ENCODE results near the gene PCAT6. TPM values are rescaled to one million over a fixed set of nuclear protein-coding genes. Genes with fewer than 3 reads are reported as not detected.

PCAT6 gene
- total RNA-seq, 1 donor from 2014 or later: 7.7 TPM

DNA sequence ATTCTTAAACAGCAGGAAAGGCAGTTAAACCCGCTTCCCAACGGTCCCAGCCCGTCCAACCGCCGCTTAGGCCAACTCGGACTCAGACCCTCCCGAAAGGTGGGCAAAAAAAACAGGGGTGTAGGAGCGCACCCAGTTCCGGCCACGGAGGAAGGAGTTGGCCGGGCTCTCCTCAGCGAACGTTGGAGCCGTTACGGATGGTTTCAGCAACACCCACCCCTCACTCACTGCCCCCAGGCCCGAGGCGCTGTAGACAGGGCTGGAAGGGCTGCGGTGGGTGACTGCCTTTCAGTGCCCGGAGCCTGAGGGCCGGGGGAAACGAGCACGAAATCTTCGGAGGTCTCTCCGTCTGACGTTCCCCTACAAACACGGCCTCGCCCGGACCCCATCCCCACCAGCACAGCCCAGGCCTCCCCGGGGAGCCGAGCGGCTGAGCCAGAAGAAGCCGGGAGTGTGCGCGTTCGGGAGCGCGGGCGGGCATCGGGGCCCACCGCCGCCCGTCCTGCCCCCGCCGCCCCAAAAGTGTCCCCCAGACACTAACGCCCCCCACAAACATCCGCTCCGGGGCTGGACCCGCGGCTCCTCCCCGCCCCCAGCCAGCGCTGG is 3.8 kb upstream of the PCAT6 start:
- TF ChIP-seq CTCF (IDR thresholded peaks at IDR 0.05; ENCODE audit: partially characterized antibody, unreplicated experiment): no peak
- Mint-ChIP-seq H3K36me3 (ENCODE audit: unreplicated experiment) (no peaks in the 10 kb centered on the region), H3K4me3 (ENCODE audit: unreplicated experiment) (peak overlapping the region; percentile 98), H3K9me3 (ENCODE audit: unreplicated experiment) (peaks cover 18% of the 10 kb centered on the region), H3K27ac (ENCODE audit: unreplicated experiment) (peak overlapping the region; percentile 99), H3K4me1 (ENCODE audit: low read depth, unreplicated experiment) (peaks cover 21% of the 10 kb centered on the region), H3K27me3 (ENCODE audit: unreplicated experiment) (peaks cover 11% of the 10 kb centered on the region)
- peak; percentile 71 for DNase-seq

- Mint-ChIP-seq H3K9me3 (ENCODE audit: unreplicated experiment) (peaks cover 18% of the 10 kb centered on the region), H3K27me3 (ENCODE audit: unreplicated experiment) (peaks cover 16% of the 10 kb centered on the region), H3K36me3 (ENCODE audit: unreplicated experiment) (no peaks in the 10 kb centered on the region), H3K4me1 (ENCODE audit: low read depth, unreplicated experiment) (peaks cover 24% of the 10 kb centered on the region), H3K4me3 (ENCODE audit: unreplicated experiment) (peak overlapping the region; percentile 20), H3K27ac (ENCODE audit: unreplicated experiment) (no peak overlapping the region)
- peak; percentile 44 for DNase-seq
- no peak for TF ChIP-seq CTCF (IDR thresholded peaks at IDR 0.05; ENCODE audit: partially characterized antibody, unreplicated experiment)
Measured at GRCh38 chr1:202807451-202807925, 3.3 kb upstream of the PCAT6 start.

DNA sequence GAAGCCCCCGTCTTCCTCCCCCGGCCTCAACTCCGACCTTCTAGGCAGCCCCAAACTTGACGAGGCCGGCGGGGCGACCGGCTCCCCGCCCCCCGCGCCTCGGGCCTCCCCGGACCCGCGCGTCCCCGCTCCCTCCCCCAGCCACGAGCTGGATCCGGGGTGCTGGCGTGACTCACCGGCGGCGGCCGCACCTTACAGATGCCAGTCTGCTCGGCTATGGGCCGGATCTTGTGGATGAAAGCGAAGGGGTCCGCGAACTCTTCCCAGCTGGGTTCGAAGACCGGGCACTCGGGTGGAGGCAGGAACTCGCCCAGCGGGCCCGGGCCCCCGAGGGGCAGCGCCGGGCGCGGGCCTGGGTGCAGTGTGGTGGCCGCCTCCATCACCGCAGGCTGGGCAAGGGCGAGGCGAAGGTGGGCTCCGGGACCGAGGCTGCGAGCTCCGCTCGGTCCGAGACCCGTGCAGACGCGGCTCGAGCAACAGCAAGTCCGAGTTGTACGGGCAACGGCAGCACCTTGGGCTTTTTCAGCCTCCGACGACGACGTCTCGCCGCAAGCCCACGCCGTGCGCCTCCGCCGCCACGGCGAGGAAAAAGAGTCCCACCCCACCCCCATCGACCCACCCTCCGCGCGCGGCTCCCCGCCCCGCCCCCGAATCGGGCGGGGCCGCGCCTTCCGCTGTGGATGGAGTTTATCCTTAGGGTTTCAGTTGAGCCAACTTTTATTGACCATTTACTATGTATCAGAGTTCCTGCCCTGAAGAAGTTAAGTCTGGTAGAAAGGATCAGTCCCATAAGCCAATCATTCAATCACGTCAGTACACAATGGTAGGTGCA is 2.6 kb upstream of the PCAT6 start, which contains the start of gene KDM5B:
KDM5B (minus strand) TSS at position 496 of the 832 bp plus-strand sequence; CDS start at position 380, 116 bp downstream.
- H3K4me3 Mint-ChIP-seq (ENCODE audit: unreplicated experiment): peak within 1 kb of the TSS; percentile 85
- peak within 1 kb of the TSS; percentile 84 for H3K27ac Mint-ChIP-seq (ENCODE audit: unreplicated experiment)
- DNase-seq: peak; percentile 84
- H3K9me3 Mint-ChIP-seq (ENCODE audit: unreplicated experiment): peaks cover 18% of the 10 kb centered on the region
- peaks cover 16% of the 10 kb centered on the region for H3K27me3 Mint-ChIP-seq (ENCODE audit: unreplicated experiment)
- no peaks in the 10 kb centered on the region for H3K36me3 Mint-ChIP-seq (ENCODE audit: unreplicated experiment)
- peaks cover 25% of the 10 kb centered on the region for H3K4me1 Mint-ChIP-seq (ENCODE audit: low read depth, unreplicated experiment)
- no peak for TF ChIP-seq CTCF (IDR thresholded peaks at IDR 0.05; ENCODE audit: partially characterized antibody, unreplicated experiment)

GRCh38 chr1:202809597-202810159 is 1.1 kb upstream of the PCAT6 start:
- peak overlapping the region; percentile 88 for H3K4me3 Mint-ChIP-seq (ENCODE audit: unreplicated experiment)
- no peak for DNase-seq
- no peaks in the 10 kb centered on the region for H3K36me3 Mint-ChIP-seq (ENCODE audit: unreplicated experiment)
- peak overlapping the region; percentile 39 for H3K27ac Mint-ChIP-seq (ENCODE audit: unreplicated experiment)
- no peak for TF ChIP-seq CTCF (IDR thresholded peaks at IDR 0.05; ENCODE audit: partially characterized antibody, unreplicated experiment)
- H3K4me1 Mint-ChIP-seq (ENCODE audit: low read depth, unreplicated experiment): peaks cover 21% of the 10 kb centered on the region
- peaks cover 18% of the 10 kb centered on the region for H3K27me3 Mint-ChIP-seq (ENCODE audit: unreplicated experiment)
- peaks cover 18% of the 10 kb centered on the region for H3K9me3 Mint-ChIP-seq (ENCODE audit: unreplicated experiment)
